A673 (cell line): ENCODE data around the gene RFPL4A. TPM values are rescaled to one million over a fixed set of nuclear protein-coding genes. Genes with fewer than 3 reads are reported as not detected.
"Not testable (repeated sequence)": the region's sequence is repeated elsewhere in the genome, so short reads cannot be mapped to it uniquely, and the experiment has no call there.

Experiments
- BruUV-seq: library from RNA; stranded (reverse); fragments of 400-500 nt; replicated peaks from 2 replicates; lab custom pipeline; 2021; lab: Mats Ljungman, UMichigan
- CTCF ChIA-PET: fragments of 300-600 bp; sonication (Branson Sonifier 250); formaldehyde crosslinking; loops from one replicate; lab custom pipeline; 2022; ENCODE audit warnings: antibody characterized with exemption; lab: Charles Lee
- POLR2A ChIA-PET: fragments of 300-600 bp; sonication (Branson Sonifier 250); formaldehyde crosslinking; loops from one replicate; lab custom pipeline; 2022; ENCODE audit warnings: antibody characterized with exemption; ENCODE audit not compliant: low non-redundant PET; lab: Charles Lee
- DNase-seq: peaks from one replicate; pipeline ENCODE4 v3.0.0-alpha.2; 2015; ENCODE audit warnings: low spot score
- H3K27ac ChIP-seq: fragments of 200-600 bp; sonication (generic); 2 replicates; pipeline ENCODE4 v1.5.1; 2016; ENCODE audit warnings: mixed run types, low read depth, mild to moderate bottlenecking, mixed read lengths, antibody characterized with exemption, low read length; ENCODE audit not compliant: poor library complexity, severe bottlenecking
- H3K27me3 ChIP-seq: fragments of 200-600 bp; sonication (generic); replicated peaks from 2 replicates; pipeline ENCODE4 v1.6.1; 2017; ENCODE audit warnings: mixed run types, low read depth, mild to moderate bottlenecking, mixed read lengths, antibody characterized with exemption, low read length; ENCODE audit not compliant: insufficient read depth, poor library complexity
- H3K36me3 ChIP-seq: fragments of 200-600 bp; sonication (generic); 2 replicates; pipeline ENCODE4 v1.6.1; 2016; ENCODE audit warnings: mixed run types, mild to moderate bottlenecking, mixed read lengths, antibody characterized with exemption, low read length; ENCODE audit not compliant: insufficient read depth, poor library complexity, severe bottlenecking
- H3K4me1 ChIP-seq: fragments of 200-600 bp; sonication (generic); 2 replicates; pipeline ENCODE4 v1.6.1; 2017; ENCODE audit warnings: mixed run types, mild to moderate bottlenecking, mixed read lengths, antibody characterized with exemption, low read length; ENCODE audit not compliant: insufficient read depth, poor library complexity, severe bottlenecking
- H3K4me3 ChIP-seq: fragments of 200-600 bp; sonication (generic); 2 replicates; pipeline ENCODE4 v1.5.1; 2016; ENCODE audit warnings: low read depth, mixed run types, mild to moderate bottlenecking, mixed read lengths, low read length; ENCODE audit not compliant: poor library complexity, severe bottlenecking
- H3K9me3 ChIP-seq: fragments of 200-600 bp; sonication (generic); 2 replicates; pipeline ENCODE4 v1.6.1; 2016; ENCODE audit warnings: mixed run types, low read depth, mild to moderate bottlenecking, mixed read lengths, antibody characterized with exemption, low read length; ENCODE audit not compliant: poor library complexity, severe bottlenecking
- EZH2 ChIP-seq: fragments of 200-600 bp; sonication (generic); IDR thresholded peaks from 2 replicates; pipeline ENCODE4 v1.6.1; 2017; ENCODE audit warnings: borderline replicate concordance, low read depth, mild to moderate bottlenecking, mixed read lengths, antibody characterized with exemption, low read length; ENCODE audit not compliant: poor library complexity, severe bottlenecking
- intact Hi-C: fragments of 100-400 bp; cut with micrococcal nuclease; formaldehyde crosslinking; loops from one replicate; pipeline ENCODE4 v1.10.0; 2022; ENCODE audit not compliant: unreplicated experiment
- total RNA-seq: library from RNA; stranded (reverse); gene quantifications from 2 replicates; pipeline ENCODE4 v1.2.3, GENCODE V29; 2021
- TF ChIP-seq, protein P1 (sequence below): fragments of 300-800, 200-600 bp; sonication (generic); conservative IDR thresholded peaks from 2 replicates; pipeline ENCODE4 v1.5.1; 2017; ENCODE audit warnings: low read depth, mild to moderate bottlenecking, antibody characterized with exemption, low read length, moderate library complexity, mixed read lengths

The RFPL4A gene
- total RNA-seq, 1 experiment from 2014 or later = not detected

DNA sequence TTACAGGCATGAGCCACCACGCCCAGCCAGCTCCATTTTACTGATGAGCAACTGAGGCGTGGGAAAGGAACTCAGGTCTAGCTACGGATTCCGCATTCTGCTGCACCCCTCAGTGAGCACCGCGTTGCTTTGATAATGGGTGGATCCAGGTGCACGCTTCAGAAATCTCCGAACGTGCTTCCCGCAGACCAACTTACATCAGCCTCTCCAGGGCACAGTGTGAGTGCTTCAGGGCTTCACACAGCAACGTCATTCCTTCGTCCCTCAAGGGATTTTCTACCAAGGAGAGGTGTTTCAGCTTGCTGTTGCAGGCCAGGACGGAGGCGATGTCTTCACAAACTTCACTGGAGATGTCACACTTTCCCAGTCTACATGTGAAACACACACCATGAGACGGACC lies 42.4 kb upstream of the RFPL4A start:
- Histone ChIP-seq H3K9me3 (no peaks in the 10 kb centered on the region), H3K36me3 (no peaks in the 10 kb centered on the region), H3K27ac (no peak overlapping the region), H3K4me3 (no peak overlapping the region), H3K4me1 (no peaks in the 10 kb centered on the region), H3K27me3 (peaks cover 44% of the 10 kb centered on the region)
- DNase-seq = no peak
- POLR2A ChIA-PET = no interaction called here
- no TSS peak for BruUV-seq
- CTCF ChIA-PET = no interaction called here
- no peak for TF ChIP-seq EZH2
- TF ChIP-seq, protein P1, sequence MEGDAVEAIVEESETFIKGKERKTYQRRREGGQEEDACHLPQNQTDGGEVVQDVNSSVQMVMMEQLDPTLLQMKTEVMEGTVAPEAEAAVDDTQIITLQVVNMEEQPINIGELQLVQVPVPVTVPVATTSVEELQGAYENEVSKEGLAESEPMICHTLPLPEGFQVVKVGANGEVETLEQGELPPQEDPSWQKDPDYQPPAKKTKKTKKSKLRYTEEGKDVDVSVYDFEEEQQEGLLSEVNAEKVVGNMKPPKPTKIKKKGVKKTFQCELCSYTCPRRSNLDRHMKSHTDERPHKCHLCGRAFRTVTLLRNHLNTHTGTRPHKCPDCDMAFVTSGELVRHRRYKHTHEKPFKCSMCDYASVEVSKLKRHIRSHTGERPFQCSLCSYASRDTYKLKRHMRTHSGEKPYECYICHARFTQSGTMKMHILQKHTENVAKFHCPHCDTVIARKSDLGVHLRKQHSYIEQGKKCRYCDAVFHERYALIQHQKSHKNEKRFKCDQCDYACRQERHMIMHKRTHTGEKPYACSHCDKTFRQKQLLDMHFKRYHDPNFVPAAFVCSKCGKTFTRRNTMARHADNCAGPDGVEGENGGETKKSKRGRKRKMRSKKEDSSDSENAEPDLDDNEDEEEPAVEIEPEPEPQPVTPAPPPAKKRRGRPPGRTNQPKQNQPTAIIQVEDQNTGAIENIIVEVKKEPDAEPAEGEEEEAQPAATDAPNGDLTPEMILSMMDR = no peak
- intact Hi-C loops = no loop called here

DNA sequence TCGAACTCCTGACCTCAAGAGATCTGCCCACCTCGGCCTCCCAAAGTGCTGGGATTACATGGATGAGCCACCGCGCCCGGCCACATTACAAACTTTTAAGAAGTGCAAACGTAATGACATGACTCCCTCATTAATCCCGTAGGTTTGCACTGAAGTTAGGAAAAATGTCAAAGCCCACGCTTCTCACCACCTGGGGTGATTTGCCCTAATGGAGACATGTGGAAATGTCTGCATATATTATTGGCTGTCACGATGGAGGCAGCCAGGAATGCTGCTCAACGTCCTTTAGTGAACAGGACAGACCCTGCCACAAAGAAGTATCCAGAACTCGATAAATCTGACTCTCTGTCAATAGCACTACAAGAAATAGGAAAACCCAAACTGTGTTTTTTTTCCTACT lies 41.6 kb upstream of the RFPL4A start:
- Histone ChIP-seq H3K36me3 (no peaks in the 10 kb centered on the region), H3K27me3 (peaks cover 44% of the 10 kb centered on the region), H3K9me3 (no peaks in the 10 kb centered on the region), H3K27ac (no peak overlapping the region), H3K4me1 (no peaks in the 10 kb centered on the region), H3K4me3 (no peak overlapping the region)
- no TSS peak for BruUV-seq
- DNase-seq = no peak
- CTCF ChIA-PET = no interaction called here
- intact Hi-C loops = no loop called here
- TF ChIP-seq, protein P1 = no peak
- no peak for TF ChIP-seq EZH2
- POLR2A ChIA-PET = no interaction called here

DNA sequence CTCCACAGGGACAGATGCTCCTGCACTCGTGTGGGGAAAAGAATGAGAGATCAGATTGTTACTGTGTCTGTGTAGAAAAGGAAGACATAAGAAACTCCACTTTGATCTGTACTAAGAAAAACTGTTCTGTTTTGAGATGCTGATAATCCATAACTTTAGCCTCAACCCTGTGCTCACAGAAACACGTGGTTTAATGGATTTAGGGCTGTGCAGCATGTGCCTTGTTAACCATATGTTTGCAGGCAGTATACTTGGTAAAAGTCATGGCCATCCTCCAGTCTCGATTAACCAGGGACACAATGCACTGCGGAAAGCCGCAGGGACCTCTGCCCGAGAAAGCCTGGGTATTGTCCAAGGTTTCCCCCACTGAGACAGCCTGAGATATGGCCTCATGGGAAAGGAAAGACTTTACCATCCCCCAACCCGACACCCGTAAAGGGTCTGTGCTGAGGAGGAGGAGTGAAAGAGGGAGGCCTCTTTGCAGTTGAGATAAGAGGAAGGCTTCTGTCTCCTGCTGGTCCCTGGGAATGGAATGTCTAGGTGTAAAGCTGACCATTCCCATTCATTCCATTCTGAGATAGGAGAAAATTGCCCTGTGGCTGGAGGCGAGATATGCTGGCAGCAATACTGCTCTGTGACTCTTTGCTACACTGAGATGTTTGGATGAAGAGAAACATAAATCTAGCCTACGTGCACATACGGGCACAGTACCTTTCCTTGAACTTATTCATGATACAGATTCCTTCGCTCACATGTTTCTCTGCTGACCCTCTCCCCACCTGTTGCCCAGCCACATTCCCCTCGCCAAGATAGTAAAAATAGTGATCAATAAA lies 40.8 kb upstream of the RFPL4A start:
- BruUV-seq, DNase-seq, H3K36me3 ChIP-seq, POLR2A ChIA-PET, H3K4me1 ChIP-seq, H3K9me3 ChIP-seq, intact Hi-C loops, H3K27ac ChIP-seq, CTCF ChIA-PET, H3K4me3 ChIP-seq: not testable (repeated sequence)
- H3K27me3 ChIP-seq = peaks cover 44% of the 10 kb centered on the region

DNA sequence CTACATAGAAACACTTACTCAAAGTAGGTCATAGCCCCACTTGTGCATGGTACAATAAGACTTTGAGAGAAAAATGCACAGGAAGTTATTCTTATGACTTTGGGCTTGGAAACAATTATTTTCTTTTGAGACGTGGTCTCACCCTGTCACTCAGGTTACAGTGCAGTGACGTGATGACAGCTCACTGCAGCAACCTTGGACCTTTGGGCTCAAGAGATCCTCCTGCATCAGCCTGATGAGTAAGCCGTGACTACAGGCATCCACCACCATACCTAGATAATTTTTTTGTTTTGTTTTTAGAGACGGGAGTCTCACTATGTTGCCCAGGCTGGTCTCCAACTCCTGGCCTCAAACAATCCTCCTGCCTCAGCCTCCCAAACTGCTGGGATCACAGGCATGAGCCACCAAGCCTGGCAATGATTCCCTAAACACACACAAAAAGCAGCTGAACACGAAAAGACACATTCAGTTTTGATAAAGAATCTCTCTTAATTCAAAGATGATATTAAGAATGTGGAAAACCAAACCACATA lies 38.6 kb upstream of the RFPL4A start:
- Histone ChIP-seq H3K27me3 (peaks cover 40% of the 10 kb centered on the region), H3K36me3 (no peaks in the 10 kb centered on the region), H3K4me1 (no peaks in the 10 kb centered on the region), H3K9me3 (no peaks in the 10 kb centered on the region), H3K27ac (no peak overlapping the region), H3K4me3 (no peak overlapping the region)
- ChIA-PET CTCF (interaction anchor here (0.6 kb wide), 1 partner anchor 146 kb away, joined by 7 read pairs; no protein-coding TSS in a partner anchor), POLR2A (no interaction called here)
- TF ChIP-seq, protein P1 = no peak
- no peak for TF ChIP-seq EZH2
- intact Hi-C loops = no loop called here
- BruUV-seq = no TSS peak
- no peak for DNase-seq
